LNCaP clone FGC (cell line): ENCODE results near the gene PLEKHG5.
A peak's percentile ranks its signal among the peaks of the same experiment; 100 is the strongest.

ENCODE experiments used
- DNase-seq: peaks from one replicate; pipeline ENCODE4 v3.0.0-alpha.2; 2011; ENCODE audit warnings: low read depth
- H3K4me3 ChIP-seq: 2 replicates; pipeline ENCODE4 v1.5.1; 2011; ENCODE audit warnings: mild to moderate bottlenecking, low read depth, low read length, control low read depth
- TF ChIP-seq, protein P1 (sequence below): IDR thresholded peaks from 2 replicates; pipeline ENCODE4 v1.5.1; 2012; ENCODE audit warnings: mild to moderate bottlenecking; ENCODE audit not compliant: control insufficient read depth, insufficient read depth; ENCODE audit errors: extremely low read depth

PLEKHG5 gene

DNA sequence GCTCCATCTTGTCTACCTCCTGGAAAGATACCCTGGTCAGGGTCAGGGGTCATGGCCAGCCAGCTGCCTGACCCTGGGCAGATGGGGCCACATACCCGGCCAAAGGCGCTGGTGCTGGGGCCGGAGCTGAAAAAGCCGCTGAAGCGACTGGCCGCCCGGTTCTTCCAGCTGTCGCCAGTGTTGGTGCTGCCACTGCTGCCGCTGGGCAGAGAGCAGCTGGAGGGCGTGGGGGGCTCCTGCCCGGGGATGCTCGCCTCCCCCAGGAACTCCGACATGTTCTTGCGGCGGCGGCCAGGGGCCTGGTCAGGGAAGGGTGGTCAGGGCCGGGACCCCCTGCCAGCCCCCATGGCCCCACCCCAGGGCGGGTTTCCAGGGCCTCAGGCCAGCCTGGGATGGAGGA lies 18.3 kb downstream of the PLEKHG5 start:
- TF ChIP-seq, protein P1, sequence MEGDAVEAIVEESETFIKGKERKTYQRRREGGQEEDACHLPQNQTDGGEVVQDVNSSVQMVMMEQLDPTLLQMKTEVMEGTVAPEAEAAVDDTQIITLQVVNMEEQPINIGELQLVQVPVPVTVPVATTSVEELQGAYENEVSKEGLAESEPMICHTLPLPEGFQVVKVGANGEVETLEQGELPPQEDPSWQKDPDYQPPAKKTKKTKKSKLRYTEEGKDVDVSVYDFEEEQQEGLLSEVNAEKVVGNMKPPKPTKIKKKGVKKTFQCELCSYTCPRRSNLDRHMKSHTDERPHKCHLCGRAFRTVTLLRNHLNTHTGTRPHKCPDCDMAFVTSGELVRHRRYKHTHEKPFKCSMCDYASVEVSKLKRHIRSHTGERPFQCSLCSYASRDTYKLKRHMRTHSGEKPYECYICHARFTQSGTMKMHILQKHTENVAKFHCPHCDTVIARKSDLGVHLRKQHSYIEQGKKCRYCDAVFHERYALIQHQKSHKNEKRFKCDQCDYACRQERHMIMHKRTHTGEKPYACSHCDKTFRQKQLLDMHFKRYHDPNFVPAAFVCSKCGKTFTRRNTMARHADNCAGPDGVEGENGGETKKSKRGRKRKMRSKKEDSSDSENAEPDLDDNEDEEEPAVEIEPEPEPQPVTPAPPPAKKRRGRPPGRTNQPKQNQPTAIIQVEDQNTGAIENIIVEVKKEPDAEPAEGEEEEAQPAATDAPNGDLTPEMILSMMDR = no peak
- DNase-seq = no peak
- no peak overlapping the region for H3K4me3 ChIP-seq

DNA sequence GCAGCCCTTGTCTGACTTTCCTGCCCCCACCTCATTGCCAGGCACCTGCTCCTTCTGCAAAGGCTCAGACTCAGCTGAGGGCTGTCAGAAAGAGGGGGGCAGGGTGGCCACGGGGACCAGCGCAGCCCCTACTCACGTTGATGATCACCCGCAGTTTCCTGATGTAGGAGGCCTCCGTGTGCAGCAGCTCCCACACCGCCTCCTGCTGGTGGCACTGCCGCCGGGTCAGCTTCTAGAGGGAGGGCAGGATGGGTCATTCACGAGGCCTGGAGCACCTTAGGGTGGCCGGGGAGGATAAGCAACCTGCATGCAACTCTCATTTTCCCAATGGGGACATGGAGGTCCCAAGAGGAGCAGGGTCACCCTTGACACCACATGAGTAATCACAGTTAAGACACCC lies 19.1 kb downstream of the PLEKHG5 start:
- H3K4me3 ChIP-seq = no peak overlapping the region
- no peak for DNase-seq
- TF ChIP-seq, protein P1 = 0 out of 2 replicates have a peak, but pooled peaks have one; percentile 13

DNA sequence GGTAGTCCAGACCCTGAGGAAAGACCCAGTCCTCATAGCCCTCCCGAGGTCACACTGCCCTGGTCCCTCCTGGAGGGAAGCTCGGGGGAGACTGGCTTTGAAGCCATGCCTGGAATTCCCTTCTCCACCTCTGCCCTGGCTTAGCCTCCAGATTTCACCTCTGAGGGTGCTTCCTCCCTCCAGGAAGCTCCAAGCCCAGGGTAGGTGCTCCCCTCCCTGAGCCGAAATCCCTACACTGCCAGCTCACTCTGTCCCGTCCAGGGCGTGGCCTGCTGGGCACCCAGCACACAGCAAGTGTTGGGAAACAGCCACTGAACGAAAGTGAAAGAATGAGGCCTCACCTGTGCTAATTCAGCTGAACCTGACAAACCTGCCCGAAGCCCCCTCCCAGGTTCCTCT lies 19.5 kb downstream of the PLEKHG5 start:
- no peak for DNase-seq
- H3K4me3 ChIP-seq = no peak overlapping the region
- TF ChIP-seq, protein P1 = no peak

DNA sequence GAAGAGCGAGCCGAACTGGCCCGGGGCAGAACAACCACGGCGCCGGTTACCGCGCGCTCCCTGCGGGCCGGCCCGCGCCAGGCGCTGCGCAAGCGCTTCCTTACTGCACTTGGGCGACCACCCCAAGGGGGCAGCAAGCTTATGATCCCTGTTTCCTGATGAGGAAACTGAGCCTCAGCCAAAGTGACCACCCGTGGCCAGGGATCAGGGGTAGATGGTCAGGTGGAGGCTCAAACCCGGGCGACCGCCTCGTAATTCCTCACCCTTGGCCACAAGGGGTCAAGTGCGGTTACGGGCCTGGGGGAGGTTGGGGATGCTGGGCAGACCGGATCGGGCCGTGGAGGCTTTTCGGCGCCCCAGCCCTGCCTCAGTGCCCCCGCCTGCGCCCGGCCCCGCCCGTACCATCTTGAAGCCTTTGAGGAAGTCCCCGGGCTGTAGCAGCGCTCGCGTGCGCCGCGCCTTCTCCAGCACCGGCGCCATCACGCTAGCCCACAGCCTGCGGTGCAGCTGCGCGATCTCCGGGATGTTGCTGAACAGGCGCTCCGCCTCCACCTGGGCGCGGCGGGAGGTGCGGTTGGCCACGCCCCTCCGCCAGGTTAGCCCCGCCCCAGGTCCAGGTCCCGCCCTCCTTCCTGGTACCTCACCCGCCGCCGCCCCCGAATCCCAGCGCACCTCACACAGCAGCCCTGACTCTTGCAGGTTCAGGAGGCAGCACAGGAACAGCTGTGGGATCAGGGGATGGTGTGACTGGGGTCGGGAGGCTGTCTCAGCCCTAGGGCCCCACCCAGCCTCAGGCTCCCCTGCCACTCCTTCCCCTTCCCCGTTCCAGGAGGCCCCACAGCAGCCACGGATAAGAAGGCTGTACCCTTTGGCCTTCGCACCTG lies 20.1 kb downstream of the PLEKHG5 start:
- DNase-seq = no peak
- TF ChIP-seq, protein P1 = no peak
- no peak overlapping the region for H3K4me3 ChIP-seq

DNA sequence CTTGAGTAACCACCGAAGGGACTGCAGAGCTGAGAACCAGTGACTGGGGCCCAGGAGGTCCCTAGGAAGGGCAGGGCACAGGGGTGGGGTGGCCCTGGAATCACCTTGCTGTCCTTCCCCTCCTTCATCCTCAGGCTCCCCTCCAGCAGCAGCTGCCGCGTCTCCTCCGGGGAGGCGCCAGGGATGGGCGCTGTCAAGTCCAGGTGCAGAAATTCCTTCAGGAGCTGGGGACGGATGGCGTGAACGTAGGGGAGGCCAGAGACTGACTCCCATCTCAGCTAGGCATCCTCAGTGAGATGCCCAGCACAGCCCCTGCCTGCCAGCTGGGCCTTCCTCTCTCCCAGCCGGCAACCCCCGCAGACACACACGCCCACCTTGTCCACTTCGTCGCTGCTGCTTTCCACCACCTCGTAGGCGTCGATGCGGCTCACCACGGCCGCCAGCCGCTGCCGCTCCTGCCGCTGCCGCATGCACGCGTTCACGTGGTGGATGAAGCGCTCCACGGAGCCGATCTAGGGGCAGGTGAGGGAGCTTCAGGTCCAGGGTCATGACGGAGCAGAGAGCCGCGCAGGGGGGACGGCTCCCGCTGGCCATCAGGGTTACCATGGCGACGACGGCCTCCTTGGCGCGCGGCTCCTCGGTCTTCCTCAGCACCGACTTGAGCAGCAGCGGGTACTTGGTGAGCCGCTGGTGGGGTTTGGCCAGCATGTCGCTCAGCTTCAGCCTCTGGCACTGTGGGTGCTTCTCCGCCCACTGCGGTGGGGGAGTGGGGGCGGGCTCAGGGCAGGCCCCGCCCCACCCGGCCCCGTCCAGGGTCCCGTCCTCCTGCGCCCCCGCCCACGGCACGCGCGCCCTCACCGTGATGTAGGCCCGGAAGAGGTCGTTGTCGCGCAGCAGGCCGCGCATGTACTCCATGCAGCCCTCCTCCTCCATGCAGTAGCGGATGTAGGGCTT lies 21.1 kb downstream of the PLEKHG5 start:
- DNase-seq = no peak
- TF ChIP-seq, protein P1 = no peak

DNA sequence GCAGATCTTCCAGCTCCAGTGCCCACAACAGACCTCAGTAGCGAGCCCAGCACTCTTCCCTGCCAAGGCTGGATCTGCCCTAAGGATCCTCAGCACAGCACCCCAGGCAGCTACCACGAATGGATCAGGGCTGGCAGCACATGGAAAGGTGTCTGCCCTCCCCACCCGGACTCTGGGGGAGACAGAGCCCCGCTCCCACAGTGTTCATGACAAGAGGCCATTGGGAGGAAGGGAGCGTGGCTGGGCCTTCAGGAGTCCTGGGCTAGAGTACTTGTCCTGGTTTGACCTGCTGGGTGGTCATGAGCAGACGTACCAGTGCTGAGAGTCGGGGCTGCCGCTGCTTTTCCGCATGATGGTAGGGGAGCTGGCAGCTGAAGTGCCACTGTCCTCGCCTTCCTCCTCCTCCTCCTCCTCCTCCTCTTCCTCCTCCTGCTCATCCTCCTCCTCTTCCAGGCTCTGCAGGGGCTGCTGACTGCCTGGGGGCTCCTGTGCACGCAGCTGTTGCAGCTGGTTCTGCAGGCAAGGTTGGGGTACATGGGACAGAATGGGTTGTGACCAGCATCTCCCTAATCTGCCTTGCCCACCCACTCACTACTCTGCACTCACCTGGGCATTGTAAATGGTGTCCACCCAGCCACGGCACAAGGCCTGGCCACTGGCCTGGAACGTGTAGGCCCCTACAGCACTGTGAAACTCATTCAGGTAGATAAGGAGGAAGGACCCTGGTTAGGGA lies 22.6 kb downstream of the PLEKHG5 start:
- TF ChIP-seq, protein P1 = no peak
- no peak for DNase-seq
- H3K4me3 ChIP-seq = no peak overlapping the region

More for the DNA sequence above, 21.1 kb downstream of the PLEKHG5 start:
- H3K4me3 ChIP-seq = no peak overlapping the region
